Endothelial cell of umbilical vein (primary cell): Measurements from ENCODE around the gene TRAF3. TPM values are rescaled to one million over a fixed set of nuclear protein-coding genes. Genes with fewer than 3 reads are reported as not detected.

Source experiments
- BruUV-seq: library from RNA; stranded (reverse); fragments of 400-500 nt; replicated peaks from 2 replicates; lab custom pipeline; 2021; lab: Mats Ljungman, UMichigan
- CTCF ChIA-PET: fragments of 300-600, 350-600 bp; sonication (Branson Sonifier 250); formaldehyde crosslinking; loops from one replicate; lab custom pipeline; 2021; ENCODE audit warnings: antibody characterized with exemption, inconsistent platforms; lab: Charles Lee
- POLR2A ChIA-PET: fragments of 300-600, 350-600 bp; sonication (Branson Sonifier 250); formaldehyde crosslinking; loops from one replicate; lab custom pipeline; 2021; ENCODE audit warnings: antibody characterized with exemption, inconsistent platforms; lab: Charles Lee
- DNase-seq: peaks from one replicate; pipeline ENCODE4 v3.0.0-alpha.2; 2011; ENCODE audit warnings: low read depth, low spot score
- FAIRE-seq: peaks from 2 replicates; lab custom pipeline; 2011; peaks lifted over from hg19 to GRCh38; lab: Jason Lieb, UNC
- H2AFZ ChIP-seq: 2 replicates; pipeline ENCODE4 v1.6.0; 2012; ENCODE audit warnings: low read depth, low read length, control low read depth, inconsistent platforms
- H3K27ac ChIP-seq: 2 replicates; pipeline ENCODE4 v1.5.1; 2011; ENCODE audit warnings: low read depth, mild to moderate bottlenecking, control low read depth, low read length, moderate library complexity; ENCODE audit not compliant: insufficient read depth
- H3K27me3 ChIP-seq, 2 experiments: 2 replicates each; pipeline versions ENCODE4 v1.6.0 to v1.6.1; 2011; ENCODE audit warnings: low read length in 2 of 2, mixed read lengths in 1 of 2; ENCODE audit not compliant: control insufficient read depth in 2 of 2, insufficient read depth in 2 of 2
- H3K36me3 ChIP-seq, 2 experiments: 2 replicates in 1 of 2; 3 replicates in 1 of 2; pipeline ENCODE4 v1.5.1; 2011; ENCODE audit warnings: low read length in 2 of 2, mild to moderate bottlenecking in 1 of 2, moderate library complexity in 1 of 2; ENCODE audit not compliant: control insufficient read depth in 2 of 2, insufficient read depth in 2 of 2; ENCODE audit errors: extremely low read depth in 1 of 2
- H3K4me1 ChIP-seq: 3 replicates; pipeline ENCODE4 v1.5.1; 2011; ENCODE audit warnings: mild to moderate bottlenecking, low read length; ENCODE audit not compliant: control insufficient read depth, insufficient read depth; ENCODE audit errors: extremely low read depth
- H3K4me2 ChIP-seq: 2 replicates; pipeline ENCODE4 v1.6.1; 2011; ENCODE audit warnings: low read length, control low read depth, mixed read lengths; ENCODE audit not compliant: insufficient read depth
- H3K4me3 ChIP-seq, 3 experiments: fragments of 200-600 bp in 1 of 3; sonication (generic), shearing (Covaris generic) in 1 of 3; replicated peaks in 1 of 3; 2 replicates each; pipeline ENCODE4 v1.5.1; 2011 to 2016; ENCODE audit warnings: control low read depth in 3 of 3, low read length in 3 of 3, mild to moderate bottlenecking in 2 of 3, inconsistent platforms in 1 of 3, low read depth in 1 of 3, moderate library complexity in 1 of 3; ENCODE audit not compliant: insufficient read depth in 1 of 3
- H3K79me2 ChIP-seq: 2 replicates; pipeline ENCODE4 v1.6.0; 2012; ENCODE audit warnings: low read length, inconsistent platforms; ENCODE audit not compliant: control insufficient read depth, insufficient read depth
- H3K9ac ChIP-seq: replicated peaks from 2 replicates; pipeline ENCODE3; 2011; ENCODE audit warnings: low read length, control low read depth; ENCODE audit not compliant: insufficient read depth; ENCODE audit errors: extremely low read depth
- H3K9me1 ChIP-seq: replicated peaks from 3 replicates; pipeline ENCODE4 v1.6.0; 2011; ENCODE audit warnings: mild to moderate bottlenecking, low read length; ENCODE audit not compliant: control insufficient read depth, insufficient read depth; ENCODE audit errors: extremely low read depth
- H3K9me3 ChIP-seq: replicated peaks from 2 replicates; pipeline ENCODE4 v1.5.1; 2012; ENCODE audit warnings: low read length, inconsistent platforms; ENCODE audit not compliant: control insufficient read depth, insufficient read depth
- H4K20me1 ChIP-seq: replicated peaks from 2 replicates; pipeline ENCODE3; 2011; ENCODE audit warnings: mild to moderate bottlenecking, low read length; ENCODE audit not compliant: control insufficient read depth, insufficient read depth; ENCODE audit errors: extremely low read depth
- CTCF ChIP-seq, 2 donors: IDR thresholded peaks; 1 replicate in 1 of 2; 2 replicates in 1 of 2; pipeline ENCODE4 v1.5.1; 2011; ENCODE audit warnings: low read length in 2 of 2, mild to moderate bottlenecking in 2 of 2, moderate library complexity in 2 of 2, control low read depth in 1 of 2, inconsistent platforms in 1 of 2, low read depth in 1 of 2; ENCODE audit not compliant: insufficient read depth in 1 of 2; ENCODE audit errors: extremely low read depth in 1 of 2
- FOS ChIP-seq: IDR thresholded peaks from 2 replicates; pipeline ENCODE4 v1.6.1; 2011; ENCODE audit warnings: mild to moderate bottlenecking, low read length, moderate library complexity, borderline replicate concordance; ENCODE audit not compliant: insufficient read depth
- JUN ChIP-seq: IDR thresholded peaks from 2 replicates; pipeline ENCODE4 v1.6.1; 2011; ENCODE audit warnings: borderline replicate concordance, low read depth; ENCODE audit not compliant: insufficient read length, insufficient read depth
- dilution Hi-C: fragments of 300-500 bp; cut with MboI; formaldehyde crosslinking; loops from one replicate; pipeline ENCODE4 v1.15.0; 2019; ENCODE audit warnings: low sequenced_read_pairs; ENCODE audit not compliant: extremely low pct_ligation_motif_present
- intact Hi-C: fragments of 100-400 bp; cut with micrococcal nuclease; formaldehyde crosslinking; loops from one replicate; pipeline ENCODE4 v1.10.0; 2022
- polyA plus RNA-seq, 4 experiments: library from polyadenylated mRNA; depleted of rRNA in 3 of 4; stranded (reverse) in 3 of 4; unstranded in 1 of 4; fragments of >200 nt; gene quantifications; 2 replicates each; pipeline versions ENCODE4 v1.2.1 to v1.2.3, GENCODE V29; 2011 to 2012; ENCODE audit warnings: missing spikeins in 1 of 4
- total RNA-seq: library from RNA; stranded (reverse); gene quantifications from 2 replicates; pipeline ENCODE4 v1.2.3, GENCODE V29; 2021

TRAF3 gene
- total and polyA plus RNA-seq, 2 donors (not counting 3 experiments of a cell fraction or from before 2014, with no cell fraction given): 14.4 to 27.6 TPM

- dilution Hi-C loops: no loop called here
- Histone ChIP-seq H3K27ac (no peak overlapping the region), H3K9me3 (no peaks in the 10 kb centered on the region), H3K9ac (no peak overlapping the region), H4K20me1 (no peaks in the 10 kb centered on the region), H3K79me2 (peaks cover 40% of the 10 kb centered on the region), H3K27me3 (no peaks in the 10 kb centered on the region), H3K4me3 (no peak overlapping the region), H3K36me3 (no peaks in the 10 kb centered on the region), H3K4me1 (peaks cover 4% of the 10 kb centered on the region), H3K4me2 (no peak overlapping the region), H2AFZ (no peak overlapping the region), H3K9me1 (no peaks in the 10 kb centered on the region)
- intact Hi-C loops: no loop called here
- DNase-seq (no peak), FAIRE-seq (no peak)
- ChIA-PET CTCF (interaction anchor here (1.3 kb wide), 1 partner anchor 22 kb away, joined by 3 read pairs; no protein-coding TSS in a partner anchor), POLR2A (no interaction called here)
- no TSS peak for BruUV-seq
- TF ChIP-seq CTCF (IDR thresholded peaks at IDR 0.05; ENCODE audit: extremely low read depth in 1 of 2, insufficient read depth in 1 of 2, low read depth in 1 of 2, low read length in 2 of 2): no peak
- TF ChIP-seq FOS: no peak
- no peak for TF ChIP-seq JUN
These were observed 22.7 kb downstream of the TRAF3 start for GRCh38 chr14:102799684-102800562.
